ENCODE results near the gene SNX8. TPM values are rescaled to one million over a fixed set of nuclear protein-coding genes. Genes with fewer than 3 reads are reported as not detected.

SNX8 gene
- total and polyA plus RNA-seq, 2 of the 8 experiments (the other 6 are each of a cell fraction or from before 2014, with no cell fraction given) = 46.2 to 70.8 TPM

GRCh38 chr7:2312267-2312929 lies 1.8 kb downstream of the SNX8 start:
- no peak overlapping the region for H3K18ac ChIP-seq (ENCODE audit: extremely low read depth, low read length)
- H2BK15ac ChIP-seq (ENCODE audit: low read length) = no peak overlapping the region
- FAIRE-seq (no peak), DNase-seq (ENCODE audit: low read depth in 1 of 2, low spot score in 2 of 2) (no peak)
- no peak overlapping the region for H2BK20ac ChIP-seq (ENCODE audit: low read length)
- H3K23me2 ChIP-seq (ENCODE audit: low read depth, low read length) = peaks cover 6% of the 10 kb centered on the region; the same call in 1 of the 2 replicates
- ChIA-PET CTCF (ENCODE audit: partially characterized antibody) (interaction anchor here (0.5 to 0.8 kb wide), 2 partner anchors 65 to 129 kb away, joined by 3 to 4 read pairs; no protein-coding TSS in a partner anchor), POLR2A (ENCODE audit: partially characterized antibody) (interaction anchor here (0.8 to 3.6 kb wide), 7 partner anchors 9 to 70 kb away, joined by 3 to 29 read pairs (median 4); partner anchors contain the start of genes MRM2 and NUDT1)
- H3K36me3 ChIP-seq (ENCODE audit: control insufficient read depth in 2 of 4, insufficient read depth in 4 of 4, low read length in 3 of 4) = no peaks in the 10 kb centered on the region
- H3K4me3 ChIP-seq (ENCODE audit: extremely low read depth in 1 of 4, insufficient read depth in 2 of 4, low read depth in 3 of 4, low read length in 4 of 4) = no peak overlapping the region
- no peak overlapping the region for H3K14ac ChIP-seq (ENCODE audit: insufficient read length)
- H3K9ac ChIP-seq (replicated peaks in 1 of 4; ENCODE audit: extremely low read depth in 1 of 4, low read depth in 3 of 4, low read length in 3 of 4) = peak overlapping the region in 1 of 4 experiments; percentile 21; a peak in 1 of 7 replicates
- no peak overlapping the region for H2BK120ac ChIP-seq (replicated peaks; ENCODE audit: low read depth, low read length)
- peaks cover 0 to 43% of the 10 kb centered on the region in 2 experiments; a peak in 2 of 4 replicates for H3K79me2 ChIP-seq (ENCODE audit: control insufficient read depth in 1 of 2, insufficient read depth in 2 of 2, low read length in 2 of 2)
- H3K27me3 ChIP-seq (replicated peaks in 1 of 4; ENCODE audit: control insufficient read depth in 3 of 4, extremely low read depth in 1 of 4, insufficient read depth in 3 of 4, low read length in 3 of 4) = no peaks in the 10 kb centered on the region
- peaks cover 8% of the 10 kb centered on the region; the same call in 1 of the 2 replicates for H3K79me1 ChIP-seq (ENCODE audit: low read depth, low read length)
- no peak overlapping the region for H2AFZ ChIP-seq (ENCODE audit: low read length)
- H3K4me1 ChIP-seq (replicated peaks in 1 of 4; ENCODE audit: control insufficient read depth in 3 of 4, insufficient read depth in 4 of 4, low read length in 3 of 4) = peaks cover 4 to 10% (median 5%) of the 10 kb centered on the region in 4 experiments
- H4K20me1 ChIP-seq (replicated peaks in 1 of 2; ENCODE audit: control insufficient read depth in 1 of 2, insufficient read depth in 2 of 2, low read length in 2 of 2) = no peaks in the 10 kb centered on the region
- H3K56ac ChIP-seq (replicated peaks; ENCODE audit: insufficient read length, low read depth, low read length) = no peak overlapping the region
- 0 out of 2 replicates have a peak overlapping the region, but pooled peaks have one; percentile 28 for H2AK5ac ChIP-seq (ENCODE audit: low read depth, low read length)
- peak overlapping the region; percentile 50; the same call in 1 of the 2 replicates for H2BK12ac ChIP-seq (ENCODE audit: low read depth, low read length)
- no peak overlapping the region for H4K91ac ChIP-seq (replicated peaks; ENCODE audit: insufficient read length, low read length)
- H3K23ac ChIP-seq (ENCODE audit: insufficient read length) = no peak overlapping the region
- no peak overlapping the region for H3K4ac ChIP-seq (replicated peaks; ENCODE audit: insufficient read length, low read depth, low read length)
- WGBS, 2 experiments (ENCODE audit: extremely low coverage in 1 of 2, insufficient coverage in 1 of 2, insufficient read length in 1 of 2, insufficient replicate concordance in 2 of 2, low coverage in 1 of 2, low lambda C conversion rate in 2 of 2, missing lambda C conversion rate in 1 of 2) = 93% methylated on average over 17 of the region's 17 CpGs; no CpG with 5 or more reads in 1 of the 2 experiments
- H2BK5ac ChIP-seq (ENCODE audit: low read depth, low read length) = peak overlapping the region; percentile 39; the same call in 1 of the 2 replicates
- no peak overlapping the region for H4K8ac ChIP-seq (ENCODE audit: extremely low read depth, insufficient read depth, low read length)
- no peak overlapping the region for H3K27ac ChIP-seq (ENCODE audit: low read depth, low read length)
- H4K5ac ChIP-seq (ENCODE audit: insufficient read length, low read depth, low read length) = no peak overlapping the region
- H3K9me3 ChIP-seq (ENCODE audit: insufficient read depth in 2 of 2, low read depth in 1 of 2, low read length in 1 of 2) = no peaks in the 10 kb centered on the region
- H3K4me2 ChIP-seq (ENCODE audit: insufficient read depth in 1 of 2, low read depth in 2 of 2, low read length in 2 of 2) = no peak overlapping the region; a peak in 2 of 4 replicates
- TF ChIP-seq CHD2 (IDR thresholded peaks at IDR 0.05; ENCODE audit: low read length) = no peak
- TF ChIP-seq EGR1 (IDR thresholded peaks at IDR 0.05; ENCODE audit: borderline replicate concordance, low read depth, low read length) = no peak
- no peak for TF ChIP-seq BCL11A (IDR thresholded peaks at IDR 0.05; ENCODE audit: low read depth in 2 of 2, low read length in 2 of 2)
- TF ChIP-seq JUND (IDR thresholded peaks at IDR 0.05; ENCODE audit: low read length) = no peak
- no peak for TF ChIP-seq SP1 (IDR thresholded peaks at IDR 0.05; ENCODE audit: low read depth, low read length)
- no peak for TF ChIP-seq TAF7 (optimal IDR thresholded peaks at IDR 0.05; ENCODE audit: borderline replicate concordance, low read depth, low read length)
- no peak for TF ChIP-seq KDM4A (IDR thresholded peaks at IDR 0.05; ENCODE audit: low read depth, low read length, severe bottlenecking)
- no peak for TF ChIP-seq KDM5A (IDR thresholded peaks at IDR 0.05; ENCODE audit: low read length)
- TF ChIP-seq CTCF (IDR thresholded peaks at IDR 0.05; ENCODE audit: control extremely low read depth in 1 of 3, insufficient read depth in 1 of 3, low read depth in 1 of 3, low read length in 3 of 3) = no peak
- no peak for TF ChIP-seq ASH2L (IDR thresholded peaks at IDR 0.05; ENCODE audit: low read length)
